H1 (cell line): Measurements from ENCODE around the gene C6orf163. TPM values are rescaled to one million over a fixed set of nuclear protein-coding genes. Genes with fewer than 3 reads are reported as not detected.

Experiments used
- CTCF ChIA-PET: fragments of 300-600 bp; sonication (Branson Sonifier 250); formaldehyde crosslinking; loops from one replicate; lab custom pipeline; 2021; ENCODE audit not compliant: partially characterized antibody; lab: Charles Lee
- POLR2A ChIA-PET: fragments of 300-600 bp; sonication (Branson Sonifier 250); formaldehyde crosslinking; loops from one replicate; lab custom pipeline; 2021; ENCODE audit warnings: inconsistent platforms; ENCODE audit not compliant: partially characterized antibody; lab: Charles Lee
- DNase-seq, 2 experiments: peaks; one replicate each; pipeline versions ENCODE4 v3.0.0 to v3.0.0-alpha.2; 2010 to 2022; ENCODE audit warnings: low spot score in 2 of 2, low read depth in 1 of 2, mixed read lengths in 1 of 2
- FAIRE-seq: peaks from 2 replicates; lab custom pipeline; 2011; peaks lifted over from hg19 to GRCh38; lab: Jason Lieb, UNC
- H2AFZ ChIP-seq: 2 replicates; pipeline ENCODE4 v1.8.1; 2012; ENCODE audit warnings: low read length, inconsistent platforms
- H2AK5ac ChIP-seq: 2 replicates; pipeline ENCODE4 v1.6.1; 2013; ENCODE audit warnings: low read depth, low read length
- H2BK120ac ChIP-seq: replicated peaks from 2 replicates; pipeline ENCODE3; 2013; ENCODE audit warnings: low read depth, low read length, inconsistent platforms
- H2BK12ac ChIP-seq: 2 replicates; pipeline ENCODE4 v1.6.1; 2013; ENCODE audit warnings: low read depth, low read length
- H2BK15ac ChIP-seq: 2 replicates; pipeline ENCODE4 v1.6.1; 2013; ENCODE audit warnings: low read length
- H2BK20ac ChIP-seq: 2 replicates; pipeline ENCODE4 v1.6.1; 2013; ENCODE audit warnings: low read length
- H2BK5ac ChIP-seq: 2 replicates; pipeline ENCODE4 v1.6.1; 2013; ENCODE audit warnings: low read depth, low read length
- H3K14ac ChIP-seq: 2 replicates; pipeline ENCODE4 v1.6.1; 2013; ENCODE audit warnings: inconsistent platforms; ENCODE audit not compliant: insufficient read length
- H3K18ac ChIP-seq: 2 replicates; pipeline ENCODE4 v1.6.1; 2013; ENCODE audit warnings: low read length; ENCODE audit errors: extremely low read depth
- H3K23ac ChIP-seq: 2 replicates; pipeline ENCODE4 v1.6.1; 2013; ENCODE audit warnings: inconsistent platforms; ENCODE audit not compliant: insufficient read length
- H3K23me2 ChIP-seq: 2 replicates; pipeline ENCODE4 v1.6.1; 2013; ENCODE audit warnings: low read depth, low read length
- H3K27ac ChIP-seq: 2 replicates; pipeline ENCODE4 v1.6.1; 2011; ENCODE audit warnings: low read depth, low read length, inconsistent platforms
- H3K27me3 ChIP-seq, 4 experiments: replicated peaks in 1 of 4; 1 replicate in 1 of 4; 2 replicates in 3 of 4; pipeline versions ENCODE4 v1.6.1 to v1.8.1; 2011 to 2013; ENCODE audit warnings: low read length in 3 of 4, mild to moderate bottlenecking in 3 of 4, inconsistent platforms in 2 of 4, mixed read lengths in 2 of 4, moderate library complexity in 1 of 4; ENCODE audit not compliant: control insufficient read depth in 3 of 4, insufficient read depth in 3 of 4; ENCODE audit errors: extremely low read depth in 1 of 4
- H3K36me3 ChIP-seq, 4 experiments: 2 replicates each; pipeline versions ENCODE4 v1.6.1 to v1.8.1; 2011 to 2013; ENCODE audit warnings: mild to moderate bottlenecking in 4 of 4, low read length in 3 of 4, moderate library complexity in 2 of 4, control low read depth in 1 of 4, inconsistent platforms in 1 of 4; ENCODE audit not compliant: insufficient read depth in 4 of 4, control insufficient read depth in 2 of 4
- H3K4ac ChIP-seq: replicated peaks from 2 replicates; pipeline ENCODE3; 2013; ENCODE audit warnings: low read length, low read depth, mixed read lengths, inconsistent platforms; ENCODE audit not compliant: insufficient read length
- H3K4me1 ChIP-seq, 4 experiments: replicated peaks in 1 of 4; 1 replicate in 1 of 4; 2 replicates in 3 of 4; pipeline versions ENCODE4 v1.6.1 to v1.8.1; 2011 to 2013; ENCODE audit warnings: low read length in 3 of 4, inconsistent platforms in 2 of 4, mixed read lengths in 1 of 4; ENCODE audit not compliant: insufficient read depth in 4 of 4, control insufficient read depth in 3 of 4
- H3K4me2 ChIP-seq, 2 experiments: 2 replicates each; pipeline versions ENCODE4 v1.6.1 to v1.8.1; 2011 to 2013; ENCODE audit warnings: low read depth in 2 of 2, low read length in 2 of 2, control low read depth in 1 of 2, inconsistent platforms in 1 of 2, mild to moderate bottlenecking in 1 of 2; ENCODE audit not compliant: insufficient read depth in 1 of 2
- H3K4me3 ChIP-seq, 4 experiments: fragments of 200-600, 300-600 bp in 1 of 4; sonication (generic), shearing (Covaris generic), sonication (Bioruptor Twin) in 1 of 4; 2 replicates each; pipeline versions ENCODE4 v1.5.1 to v1.8.1; 2011 to 2016; ENCODE audit warnings: low read length in 4 of 4, low read depth in 3 of 4, control low read depth in 2 of 4, inconsistent platforms in 2 of 4, mild to moderate bottlenecking in 2 of 4, mixed read lengths in 1 of 4, moderate library complexity in 1 of 4; ENCODE audit not compliant: insufficient read depth in 2 of 4; ENCODE audit errors: extremely low read depth in 1 of 4
- H3K56ac ChIP-seq: replicated peaks from 2 replicates; pipeline ENCODE3; 2013; ENCODE audit warnings: low read depth, mild to moderate bottlenecking, mixed read lengths, low read length, inconsistent platforms; ENCODE audit not compliant: insufficient read length
- H3K79me1 ChIP-seq: 2 replicates; pipeline ENCODE4 v1.6.1; 2013; ENCODE audit warnings: low read depth, low read length, control low read depth
- H3K79me2 ChIP-seq, 2 experiments: 2 replicates each; pipeline versions ENCODE4 v1.6.1 to v1.8.1; 2012 to 2013; ENCODE audit warnings: low read length in 2 of 2, mild to moderate bottlenecking in 2 of 2, inconsistent platforms in 1 of 2; ENCODE audit not compliant: insufficient read depth in 2 of 2, control insufficient read depth in 1 of 2
- H3K9ac ChIP-seq, 4 experiments: replicated peaks in 1 of 4; 1 replicate in 1 of 4; 2 replicates in 3 of 4; pipeline versions ENCODE4 v1.6.1 to v1.8.1; 2011 to 2013; ENCODE audit warnings: low read depth in 3 of 4, low read length in 3 of 4, control low read depth in 2 of 4, mild to moderate bottlenecking in 2 of 4, moderate library complexity in 2 of 4, inconsistent platforms in 1 of 4; ENCODE audit errors: extremely low read depth in 1 of 4
- H3K9me3 ChIP-seq, 2 experiments: 2 replicates each; pipeline versions ENCODE4 v1.6.1 to v1.8.1; 2012 to 2013; ENCODE audit warnings: mild to moderate bottlenecking in 2 of 2, moderate library complexity in 2 of 2, control low read depth in 1 of 2, inconsistent platforms in 1 of 2, low read depth in 1 of 2, low read length in 1 of 2, mixed read lengths in 1 of 2; ENCODE audit not compliant: insufficient read depth in 2 of 2
- H4K20me1 ChIP-seq, 2 experiments: replicated peaks in 1 of 2; 2 replicates each; pipeline versions ENCODE3 to v1.8.1; 2011 to 2013; ENCODE audit warnings: inconsistent platforms in 2 of 2, low read length in 2 of 2, mild to moderate bottlenecking in 1 of 2; ENCODE audit not compliant: insufficient read depth in 2 of 2, control insufficient read depth in 1 of 2
- H4K5ac ChIP-seq: 2 replicates; pipeline ENCODE4 v1.6.1; 2013; ENCODE audit warnings: low read length, low read depth, mixed read lengths, inconsistent platforms; ENCODE audit not compliant: insufficient read length
- H4K8ac ChIP-seq: 2 replicates; pipeline ENCODE4 v1.8.0; 2013; ENCODE audit warnings: mild to moderate bottlenecking, moderate library complexity, low read length, inconsistent platforms; ENCODE audit not compliant: insufficient read depth; ENCODE audit errors: extremely low read depth
- H4K91ac ChIP-seq: replicated peaks from 2 replicates; pipeline ENCODE3; 2013; ENCODE audit warnings: low read length, mixed read lengths, inconsistent platforms; ENCODE audit not compliant: insufficient read length
- WGBS, 2 experiments: shearing (Covaris generic) in 1 of 2; methylation state at CpG; one replicate each; pipeline versions ENCODE4 v1.1.6 to v1.1.7; 2013 to 2015; ENCODE audit warnings: low lambda C conversion rate in 2 of 2, mixed read lengths in 2 of 2, inconsistent platforms in 1 of 2, low coverage in 1 of 2, missing lambda C conversion rate in 1 of 2; ENCODE audit not compliant: insufficient replicate concordance in 2 of 2, insufficient coverage in 1 of 2, insufficient read length in 1 of 2; ENCODE audit errors: extremely low coverage in 1 of 2, missing lambda C conversion rate in 1 of 2; 5-methylcytosine and 5-hydroxymethylcytosine counted together
- polyA plus RNA-seq, 7 experiments: library from polyadenylated mRNA; depleted of rRNA in 3 of 7; stranded (reverse) in 5 of 7; unstranded in 2 of 7; fragments of >200 nt in 5 of 7; fragments of 200-250 nt in 2 of 7; gene quantifications; 1 replicate in 5 of 7; 2 replicates in 1 of 7; 4 replicates in 1 of 7; pipeline versions ENCODE4 v1.2.1 to v1.2.3, GENCODE V29; 2011 to 2013; ENCODE audit warnings: missing spikeins in 2 of 7, mixed read lengths in 2 of 7
- total RNA-seq: library from RNA; stranded (reverse); fragmentation: NEBNext Ultra II Directional; extraction: Animal tissue kit (Norgen Biotek cat#: 25700); gene quantifications from 2 replicates; pipeline ENCODE4 v1.2.1, GENCODE V29; 2021

The C6orf163 gene
- total and polyA plus RNA-seq, 2 of the 8 experiments (the other 6 are each of a cell fraction or from before 2014, with no cell fraction given) = 0.36 to 1.5 TPM

DNA sequence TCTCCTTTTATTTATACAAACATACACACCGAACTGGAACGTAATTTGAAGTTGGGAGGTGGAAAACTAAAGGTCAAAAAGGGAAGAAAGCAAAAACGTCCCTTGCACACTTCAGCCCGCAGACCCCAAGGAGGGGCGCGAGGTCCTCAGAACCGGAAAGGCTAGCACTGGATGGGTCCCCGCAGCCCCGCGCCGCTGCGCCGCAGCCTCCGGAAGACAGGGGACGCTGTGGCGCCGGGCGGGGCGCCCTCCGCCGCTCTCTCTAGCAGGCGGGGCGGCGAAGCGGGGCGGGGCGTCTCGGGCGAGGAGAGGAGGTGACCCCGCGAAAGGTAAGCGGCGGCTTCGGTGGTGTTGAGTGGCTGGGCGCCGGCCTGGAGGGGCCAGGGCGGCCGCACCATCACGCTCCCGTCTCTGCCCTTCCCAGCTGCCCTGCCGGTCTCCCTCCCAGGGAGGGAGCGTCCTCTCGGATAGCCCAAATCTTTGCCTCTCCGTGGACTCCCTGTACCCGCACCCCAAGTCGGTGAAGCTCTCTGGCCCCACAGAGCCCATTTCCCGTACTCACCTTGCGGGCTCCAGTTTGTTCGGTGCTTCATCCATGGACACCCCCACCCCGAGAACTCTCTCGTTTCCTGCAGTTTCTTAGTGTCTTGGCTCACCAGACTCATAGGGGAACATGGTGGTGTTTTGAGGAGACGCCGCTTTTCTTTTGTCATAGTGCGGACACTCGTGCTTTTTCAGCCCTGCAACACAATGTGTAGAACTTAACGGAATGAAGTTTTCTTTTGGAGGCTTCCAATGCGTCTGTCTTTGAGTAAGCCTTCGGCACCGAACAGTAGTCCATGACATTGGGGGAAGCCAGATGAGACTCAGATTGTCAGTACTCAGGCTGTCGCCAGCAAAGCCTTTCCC is 22.1 kb upstream of the C6orf163 start, which contains the start of gene SMIM8:
SMIM8 (plus strand) TSS at position 285 of the 909 bp plus-strand sequence. CDS start 14,444 bp downstream, outside the sequence.
- Histone ChIP-seq H3K56ac (peak within 1 kb of the TSS; percentile 42), H3K4me1 (peaks cover 0 to 2% (median 0%) of the 10 kb centered on the region in 4 experiments; a peak in 2 of 7 replicates), H3K4me2 (peak within 1 kb of the TSS; percentile 82 to 93), H3K27ac (peak within 1 kb of the TSS; percentile 81), H4K5ac (peak within 1 kb of the TSS; percentile 78), H2AFZ (peak within 1 kb of the TSS; percentile 99), H3K9ac (peak within 1 kb of the TSS; percentile 69 to 94 (median 82)), H3K36me3 (no peaks in the 10 kb centered on the region), H2BK20ac (peak within 1 kb of the TSS; percentile 80), H3K23me2 (peaks cover 3% of the 10 kb centered on the region; the same call in 1 of the 2 replicates), H4K91ac (no peak within 1 kb of the TSS), H2AK5ac (no peak within 1 kb of the TSS), H2BK120ac (no peak within 1 kb of the TSS), H3K79me1 (no peaks in the 10 kb centered on the region), H3K14ac (no peak within 1 kb of the TSS), H2BK5ac (no peak within 1 kb of the TSS), H3K4me3 (peak within 1 kb of the TSS; percentile 86 to 99 (median 96)), H2BK12ac (0 out of 2 replicates have a peak within 1 kb of the TSS, but pooled peaks have one; percentile 68), H3K18ac (peak within 1 kb of the TSS; percentile 99), H3K79me2 (peaks cover 0 to 6% of the 10 kb centered on the region in 2 experiments; a peak in 2 of 4 replicates), H3K9me3 (no peaks in the 10 kb centered on the region), H3K4ac (no peak within 1 kb of the TSS), H3K27me3 (no peaks in the 10 kb centered on the region), H4K8ac (peak within 1 kb of the TSS; percentile 76), H4K20me1 (no peaks in the 10 kb centered on the region), H2BK15ac (peak within 1 kb of the TSS; percentile 98; the same call in 1 of the 2 replicates), H3K23ac (no peak within 1 kb of the TSS)
- WGBS, 2 experiments = 2% methylated on average over 57 of the region's 60 CpGs; no CpG with 5 or more reads in 1 of the 2 experiments
- DNase-seq (peak; percentile 57 to 97), FAIRE-seq (no peak)
- ChIA-PET CTCF (interaction anchor here (0.6 to 3.2 kb wide), 24 partner anchors 9 to 822 kb away, joined by 3 to 23 read pairs (median 3); partner anchors contain the start of gene SLC35A1), POLR2A (interaction anchor here (0.7 to 2.1 kb wide), 5 partner anchors 9 to 165 kb away, joined by 3 to 8 read pairs (median 3); partner anchors contain the start of gene SLC35A1)
